ENCODE data around the gene WWTR1. TPM values are rescaled to one million over a fixed set of nuclear protein-coding genes. Genes with fewer than 3 reads are reported as not detected.

Gene WWTR1
- total RNA-seq, 2 experiments from 2014 or later, result 0.16 to 0.33 TPM

Other genes with a start within 250 kb of the WWTR1 start
- not detected for gene TM4SF4, start 183.3 kb downstream of the WWTR1 start, total RNA-seq
- 10 to 100 TPM; 39.5 to 40.9 TPM for gene COMMD2, start 94.5 kb upstream of the WWTR1 start, total RNA-seq
- not detected for gene ANKUB1, start 134.5 kb upstream of the WWTR1 start, total RNA-seq
- gene RNF13, start 155.2 kb upstream of the WWTR1 start, total RNA-seq, result 10 to 100 TPM; 28.8 to 29.5 TPM